Measurements from ENCODE around the gene ECEL1. TPM values are rescaled to one million over a fixed set of nuclear protein-coding genes. Genes with fewer than 3 reads are reported as not detected.
"Not testable (repeated sequence)": the region's sequence is repeated elsewhere in the genome, so short reads cannot be mapped to it uniquely, and the experiment has no call there.

Gene ECEL1
- total RNA-seq, 1 donor from 2014 or later = 0.14 TPM

DNA sequence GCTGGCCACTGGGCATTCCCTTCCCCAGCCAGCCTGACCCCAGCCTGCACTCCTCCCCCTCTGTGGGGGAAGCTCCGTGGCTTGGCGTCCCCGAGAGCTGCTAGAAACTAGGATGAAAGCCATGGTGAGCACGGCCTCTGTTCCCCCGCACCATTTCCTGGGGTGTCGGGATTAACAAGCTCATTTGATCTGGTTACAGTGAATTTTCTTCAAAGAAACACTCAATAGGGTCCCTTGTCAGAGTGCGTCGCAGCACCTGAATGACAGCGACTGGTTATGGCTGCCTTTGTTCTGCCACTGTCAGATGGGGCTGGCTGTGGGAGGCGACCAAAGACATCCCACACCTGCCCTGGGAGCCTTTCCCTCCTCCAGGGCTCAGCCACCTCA lies 39.3 kb downstream of the ECEL1 start:
- H3K27me3 Mint-ChIP-seq (ENCODE audit: low read depth, unreplicated experiment) = peaks cover 26% of the 10 kb centered on the region
- H3K36me3 Mint-ChIP-seq (ENCODE audit: low read depth, unreplicated experiment) = no peaks in the 10 kb centered on the region
- Histone ChIP-seq H3K27ac (ENCODE audit: low read depth, low read length) (no peak overlapping the region), H3K4me1 (ENCODE audit: insufficient read depth, low read length) (no peaks in the 10 kb centered on the region), H2AFZ (ENCODE audit: low read depth, low read length) (no peak overlapping the region), H3K9me3 (ENCODE audit: insufficient read depth, low read depth, low read length) (no peaks in the 10 kb centered on the region), H3K36me3 (ENCODE audit: insufficient read depth, low read length) (no peaks in the 10 kb centered on the region), H3K27me3 (ENCODE audit: insufficient read depth, low read length) (peaks cover 5% of the 10 kb centered on the region), H3K79me2 (ENCODE audit: insufficient read depth, low read length) (no peaks in the 10 kb centered on the region), H3K4me2 (ENCODE audit: low read length) (no peak overlapping the region), H3K9ac (ENCODE audit: low read length) (no peak overlapping the region), H4K20me1 (ENCODE audit: insufficient read depth, low read length) (no peaks in the 10 kb centered on the region), H3K4me3 (ENCODE audit: insufficient read depth, low read depth, low read length) (no peak overlapping the region)
- no peak overlapping the region for H3K4me3 Mint-ChIP-seq (ENCODE audit: unreplicated experiment)
- peaks cover 4% of the 10 kb centered on the region for H3K4me1 Mint-ChIP-seq (ENCODE audit: low read depth, unreplicated experiment)
- no peaks in the 10 kb centered on the region for H3K9me3 Mint-ChIP-seq (ENCODE audit: unreplicated experiment)
- no peak for FAIRE-seq
- DNase-seq (ENCODE audit: low read depth) = no peak
- TF ChIP-seq EZH2 (IDR thresholded peaks at IDR 0.05; ENCODE audit: insufficient read depth, low read length) = no peak
- TF ChIP-seq, protein P1, sequence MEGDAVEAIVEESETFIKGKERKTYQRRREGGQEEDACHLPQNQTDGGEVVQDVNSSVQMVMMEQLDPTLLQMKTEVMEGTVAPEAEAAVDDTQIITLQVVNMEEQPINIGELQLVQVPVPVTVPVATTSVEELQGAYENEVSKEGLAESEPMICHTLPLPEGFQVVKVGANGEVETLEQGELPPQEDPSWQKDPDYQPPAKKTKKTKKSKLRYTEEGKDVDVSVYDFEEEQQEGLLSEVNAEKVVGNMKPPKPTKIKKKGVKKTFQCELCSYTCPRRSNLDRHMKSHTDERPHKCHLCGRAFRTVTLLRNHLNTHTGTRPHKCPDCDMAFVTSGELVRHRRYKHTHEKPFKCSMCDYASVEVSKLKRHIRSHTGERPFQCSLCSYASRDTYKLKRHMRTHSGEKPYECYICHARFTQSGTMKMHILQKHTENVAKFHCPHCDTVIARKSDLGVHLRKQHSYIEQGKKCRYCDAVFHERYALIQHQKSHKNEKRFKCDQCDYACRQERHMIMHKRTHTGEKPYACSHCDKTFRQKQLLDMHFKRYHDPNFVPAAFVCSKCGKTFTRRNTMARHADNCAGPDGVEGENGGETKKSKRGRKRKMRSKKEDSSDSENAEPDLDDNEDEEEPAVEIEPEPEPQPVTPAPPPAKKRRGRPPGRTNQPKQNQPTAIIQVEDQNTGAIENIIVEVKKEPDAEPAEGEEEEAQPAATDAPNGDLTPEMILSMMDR (IDR thresholded peaks at IDR 0.05; ENCODE audit: insufficient read depth, low read depth, low read length) = no peak
- no peak overlapping the region for H3K27ac Mint-ChIP-seq (ENCODE audit: unreplicated experiment)

DNA sequence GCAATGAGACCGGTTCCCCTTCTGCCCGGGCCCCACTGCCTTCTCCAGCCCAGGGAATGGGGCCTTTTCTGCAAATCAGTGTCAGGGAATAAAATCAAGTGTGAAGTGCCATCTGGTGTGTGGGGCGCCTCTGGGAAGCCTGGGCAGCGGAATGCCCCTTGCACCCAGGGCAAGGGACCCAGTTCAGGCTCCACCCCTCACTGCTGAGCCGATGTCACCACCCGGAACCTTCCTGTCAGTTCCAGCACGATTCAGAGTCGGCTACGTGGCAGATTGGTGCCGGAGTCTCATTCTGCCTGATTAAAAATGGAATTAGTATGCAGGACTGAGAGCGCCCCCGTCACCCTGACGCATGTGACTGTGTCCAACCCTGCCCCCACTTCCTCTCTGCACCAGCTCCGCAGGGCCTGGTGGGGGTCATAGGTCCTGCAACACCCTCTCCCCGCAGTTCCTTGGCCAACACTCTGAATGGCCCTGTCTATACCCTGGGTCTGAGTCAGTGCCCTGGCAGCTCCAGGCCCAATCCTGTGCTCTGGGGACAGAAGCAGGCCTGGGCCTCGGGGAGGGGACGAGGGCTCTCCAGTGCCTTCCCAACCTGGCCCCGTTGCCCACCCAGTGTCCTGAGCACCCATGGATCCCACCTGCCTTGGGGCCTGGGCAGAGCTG lies 39.9 kb downstream of the ECEL1 start:
- TF ChIP-seq, protein P1 (IDR thresholded peaks at IDR 0.05; ENCODE audit: insufficient read depth, low read depth, low read length) = no peak
- TF ChIP-seq EZH2 (IDR thresholded peaks at IDR 0.05; ENCODE audit: insufficient read depth, low read length) = no peak
- Mint-ChIP-seq H3K4me1 (ENCODE audit: low read depth, unreplicated experiment) (peaks cover 4% of the 10 kb centered on the region), H3K27ac (ENCODE audit: unreplicated experiment) (no peak overlapping the region), H3K36me3 (ENCODE audit: low read depth, unreplicated experiment) (no peaks in the 10 kb centered on the region), H3K9me3 (ENCODE audit: unreplicated experiment) (no peaks in the 10 kb centered on the region), H3K4me3 (ENCODE audit: unreplicated experiment) (no peak overlapping the region), H3K27me3 (ENCODE audit: low read depth, unreplicated experiment) (peaks cover 20% of the 10 kb centered on the region)
- H3K4me2 ChIP-seq (ENCODE audit: low read length) = no peak overlapping the region
- no peaks in the 10 kb centered on the region for H3K9me3 ChIP-seq (ENCODE audit: insufficient read depth, low read depth, low read length)
- peaks cover 2% of the 10 kb centered on the region for H3K27me3 ChIP-seq (ENCODE audit: insufficient read depth, low read length)
- H3K9ac ChIP-seq (ENCODE audit: low read length) = no peak overlapping the region
- DNase-seq (ENCODE audit: low read depth) (no peak), FAIRE-seq (no peak)
- H3K4me3 ChIP-seq (ENCODE audit: insufficient read depth, low read depth, low read length) = no peak overlapping the region
- H3K4me1 ChIP-seq (ENCODE audit: insufficient read depth, low read length) = no peaks in the 10 kb centered on the region
- no peaks in the 10 kb centered on the region for H3K36me3 ChIP-seq (ENCODE audit: insufficient read depth, low read length)
- H3K27ac ChIP-seq (ENCODE audit: low read depth, low read length) = no peak overlapping the region
- no peaks in the 10 kb centered on the region for H4K20me1 ChIP-seq (ENCODE audit: insufficient read depth, low read length)
- H3K79me2 ChIP-seq (ENCODE audit: insufficient read depth, low read length) = no peaks in the 10 kb centered on the region
- H2AFZ ChIP-seq (ENCODE audit: low read depth, low read length) = peak overlapping the region; percentile 34

DNA sequence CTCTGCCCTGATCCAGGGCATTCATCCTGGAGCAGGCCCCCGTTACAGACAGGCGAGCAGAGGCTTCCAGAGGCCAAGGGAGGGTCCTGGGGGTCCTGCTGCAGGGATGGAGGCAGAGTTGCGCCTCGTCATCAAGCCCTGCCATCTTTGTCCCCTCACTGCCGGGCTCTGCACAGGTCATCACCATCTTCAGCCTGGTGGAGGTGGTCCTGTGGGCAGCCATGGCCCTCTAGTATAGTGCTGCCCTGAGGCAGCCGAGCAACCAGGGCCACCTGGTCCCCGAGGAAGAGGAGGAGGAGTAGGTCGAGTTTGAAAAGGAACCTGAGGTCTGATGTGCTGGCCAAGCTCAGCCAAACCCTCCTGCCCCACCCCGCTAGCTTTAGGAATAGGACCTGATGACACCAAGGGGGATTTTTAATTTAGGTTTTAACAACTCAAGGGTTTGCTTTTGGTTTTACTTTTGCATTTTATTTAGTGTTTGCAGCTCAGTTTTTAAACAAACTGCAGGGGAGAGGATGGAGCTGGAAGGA lies 40.5 kb downstream of the ECEL1 start:
- H3K79me2 ChIP-seq (ENCODE audit: insufficient read depth, low read length) = no peaks in the 10 kb centered on the region
- H3K27me3 Mint-ChIP-seq (ENCODE audit: low read depth, unreplicated experiment) = peaks cover 17% of the 10 kb centered on the region
- no peak overlapping the region for H2AFZ ChIP-seq (ENCODE audit: low read depth, low read length)
- peaks cover 4% of the 10 kb centered on the region for H3K4me1 Mint-ChIP-seq (ENCODE audit: low read depth, unreplicated experiment)
- no peak overlapping the region for H3K9ac ChIP-seq (ENCODE audit: low read length)
- no peaks in the 10 kb centered on the region for H3K36me3 Mint-ChIP-seq (ENCODE audit: low read depth, unreplicated experiment)
- peaks cover 2% of the 10 kb centered on the region for H3K27me3 ChIP-seq (ENCODE audit: insufficient read depth, low read length)
- no peaks in the 10 kb centered on the region for H3K36me3 ChIP-seq (ENCODE audit: insufficient read depth, low read length)
- no peak overlapping the region for H3K27ac ChIP-seq (ENCODE audit: low read depth, low read length)
- H3K27ac Mint-ChIP-seq (ENCODE audit: unreplicated experiment) = no peak overlapping the region
- no peak overlapping the region for H3K4me3 ChIP-seq (ENCODE audit: insufficient read depth, low read depth, low read length)
- TF ChIP-seq EZH2 (IDR thresholded peaks at IDR 0.05; ENCODE audit: insufficient read depth, low read length) = no peak
- TF ChIP-seq, protein P1 (IDR thresholded peaks at IDR 0.05; ENCODE audit: insufficient read depth, low read depth, low read length) = no peak
- no peaks in the 10 kb centered on the region for H3K9me3 Mint-ChIP-seq (ENCODE audit: unreplicated experiment)
- H3K4me2 ChIP-seq (ENCODE audit: low read length) = no peak overlapping the region
- no peaks in the 10 kb centered on the region for H3K9me3 ChIP-seq (ENCODE audit: insufficient read depth, low read depth, low read length)
- no peak for DNase-seq (ENCODE audit: low read depth)
- no peaks in the 10 kb centered on the region for H4K20me1 ChIP-seq (ENCODE audit: insufficient read depth, low read length)
- H3K4me3 Mint-ChIP-seq (ENCODE audit: unreplicated experiment) = no peak overlapping the region
- no peak for FAIRE-seq
- no peaks in the 10 kb centered on the region for H3K4me1 ChIP-seq (ENCODE audit: insufficient read depth, low read length)

DNA sequence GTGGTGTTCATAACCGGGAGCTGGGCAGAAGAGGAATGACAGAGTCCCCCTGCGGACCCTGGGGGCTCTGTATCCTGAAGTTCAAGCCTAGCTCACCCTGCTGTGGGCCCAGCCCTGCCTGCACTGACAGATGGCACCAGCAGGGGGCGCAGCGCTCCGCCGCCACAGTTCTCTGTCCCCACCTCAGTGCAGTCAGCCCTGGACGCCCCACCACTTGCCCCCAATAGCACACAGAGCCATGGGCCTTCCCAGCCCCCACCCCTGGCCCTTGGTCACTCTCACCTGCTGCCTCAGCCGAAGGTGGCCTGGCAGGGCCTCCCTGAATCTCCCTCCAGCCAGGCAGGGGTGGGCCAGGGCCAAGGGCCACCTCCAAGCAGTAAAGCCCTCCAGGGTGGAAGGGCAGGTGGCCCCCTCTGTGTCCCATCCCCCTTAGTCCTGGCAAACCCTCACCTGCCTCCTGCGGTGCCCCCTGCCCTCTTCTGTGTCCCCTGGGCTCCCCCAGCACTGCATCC lies 41.3 kb downstream of the ECEL1 start:
- not testable (repeated sequence) for H3K36me3 ChIP-seq (ENCODE audit: insufficient read depth, low read length); H2AFZ ChIP-seq (ENCODE audit: low read depth, low read length); H3K27ac ChIP-seq (ENCODE audit: low read depth, low read length); H3K9me3 Mint-ChIP-seq (ENCODE audit: unreplicated experiment); H3K9me3 ChIP-seq (ENCODE audit: insufficient read depth, low read depth, low read length); H3K36me3 Mint-ChIP-seq (ENCODE audit: low read depth, unreplicated experiment); H4K20me1 ChIP-seq (ENCODE audit: insufficient read depth, low read length); H3K4me1 ChIP-seq (ENCODE audit: insufficient read depth, low read length); H3K27me3 ChIP-seq (ENCODE audit: insufficient read depth, low read length); H3K4me1 Mint-ChIP-seq (ENCODE audit: low read depth, unreplicated experiment); H3K27ac Mint-ChIP-seq (ENCODE audit: unreplicated experiment); H3K4me3 Mint-ChIP-seq (ENCODE audit: unreplicated experiment); DNase-seq (ENCODE audit: low read depth); H3K4me3 ChIP-seq (ENCODE audit: insufficient read depth, low read depth, low read length); H3K4me2 ChIP-seq (ENCODE audit: low read length); H3K79me2 ChIP-seq (ENCODE audit: insufficient read depth, low read length); H3K9ac ChIP-seq (ENCODE audit: low read length); FAIRE-seq
- H3K27me3 Mint-ChIP-seq (ENCODE audit: low read depth, unreplicated experiment) = peaks cover 24% of the 10 kb centered on the region
